DOHH2 (cell line): ENCODE results near the gene RPL28.
"Not testable (repeated sequence)": the region's sequence is repeated elsewhere in the genome, so short reads cannot be mapped to it uniquely, and the experiment has no call there.

Source experiments
- CTCF ChIP-seq: fragments of 200-600 bp; sonication (generic); IDR thresholded peaks from one replicate; pipeline ENCODE4 v1.5.1; 2014; ENCODE audit warnings: antibody characterized with exemption, mild to moderate bottlenecking, low read depth, low read length; ENCODE audit not compliant: poor library complexity, severe bottlenecking
- EZH2phosphoT487 ChIP-seq: fragments of 200-600 bp; sonication (generic); IDR thresholded peaks from 2 replicates; pipeline ENCODE4 v1.6.1; 2017; ENCODE audit warnings: borderline replicate concordance, mild to moderate bottlenecking, antibody characterized with exemption, low read length, moderate library complexity, mixed read lengths

DNA sequence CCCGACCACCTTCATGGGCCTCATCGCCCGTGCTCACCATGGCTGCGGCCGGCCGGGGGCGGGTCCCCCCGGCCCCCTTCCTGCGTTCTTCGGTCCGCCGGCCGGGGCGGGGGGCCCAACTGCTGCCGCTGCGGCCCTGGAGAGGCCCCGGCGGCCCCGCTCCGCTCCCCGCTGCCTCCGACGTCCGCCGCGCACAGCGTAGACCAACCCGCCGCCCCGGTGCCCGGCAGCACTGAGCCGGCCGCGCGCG is 21.7 kb downstream of the RPL28 start, which contains the start of gene UBE2S:
- not testable (repeated sequence) for TF ChIP-seq CTCF, EZH2phosphoT487
